Motor neuron (in vitro differentiated cells): ENCODE data around the gene MX2. TPM values are rescaled to one million over a fixed set of nuclear protein-coding genes. Genes with fewer than 3 reads are reported as not detected.

Source experiments
- ATAC-seq, 8 experiments: fragments of 200-7000 bp; cut with Tn5 transposase; replicated peaks in 6 of 8; 2 replicates each; pipeline ENCODE4 v1.8.0; 2021; ENCODE audit warnings: mild to moderate bottlenecking in 8 of 8, moderate library complexity in 8 of 8
- H3K27ac ChIP-seq, 2 donors: fragments of 250-450 bp; sonication (Bioruptor Pico); 2 replicates each; pipeline ENCODE4 v1.9.0; 2021; ENCODE audit warnings: antibody characterized with exemption in 2 of 2, mild to moderate bottlenecking in 2 of 2, moderate library complexity in 1 of 2
- H3K4me1 ChIP-seq, 2 donors: fragments of 250-450 bp; sonication (Bioruptor Pico); replicated peaks in 1 of 2; 2 replicates each; pipeline ENCODE4 v1.6.1; 2021; ENCODE audit warnings: antibody characterized with exemption in 2 of 2, mild to moderate bottlenecking in 2 of 2, moderate library complexity in 1 of 2
- H3K4me3 ChIP-seq, 5 donors: fragments of 250-450 bp; sonication (Bioruptor Pico); 2 replicates each; pipeline ENCODE4 v1.9.0; 2021; ENCODE audit warnings: antibody characterized with exemption in 5 of 5, mild to moderate bottlenecking in 5 of 5, moderate library complexity in 4 of 5
- WGBS, 10 experiments: fragments of 450-650 bp; shearing (Covaris generic); methylation state at CpG; one replicate each; pipeline ENCODE4 v1.0.0; 2022; 5-methylcytosine and 5-hydroxymethylcytosine counted together
- in situ Hi-C, 9 experiments: fragments of 400-800 bp; cut with MboI; loops; one replicate each; pipeline ENCODE4 v1.15.0; 2021; ENCODE audit warnings: low sequenced_read_pairs in 9 of 9, low pct_unique_long_range_greater_than_20kb in 2 of 9; ENCODE audit not compliant: unreplicated experiment in 9 of 9
- total RNA-seq, 8 experiments: library from RNA; unstranded; fragments of 300-600 nt; gene quantifications; 2 replicates each; pipeline versions ENCODE4 v1.2.3 to v1.2.4, GENCODE V29; 2022

MX2 gene
- total RNA-seq, 8 experiments from 2014 or later, result 0.16 to 10.1 (median 1.3) TPM

DNA sequence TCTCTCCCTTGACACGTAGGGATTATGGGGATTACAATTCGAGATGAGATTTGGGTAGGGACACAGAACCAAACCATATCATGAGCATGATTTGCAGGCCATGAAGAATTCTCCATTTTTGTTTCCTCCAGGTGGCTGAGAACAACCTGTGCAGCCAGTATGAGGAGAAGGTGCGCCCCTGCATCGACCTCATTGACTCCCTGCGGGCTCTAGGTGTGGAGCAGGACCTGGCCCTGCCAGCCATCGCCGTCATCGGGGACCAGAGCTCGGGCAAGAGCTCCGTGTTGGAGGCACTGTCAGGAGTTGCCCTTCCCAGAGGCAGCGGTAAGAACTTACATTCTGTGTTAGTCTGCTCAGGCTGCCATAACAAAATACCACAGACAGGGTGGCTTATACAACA, 73.9 kb downstream of the MX2 start:
- WGBS, 10 experiments, result 73 to 100% (median 88%) methylated on average over 1 to 4 of the region's 11 CpGs; no CpG with 5 or more reads in 6 of the 10 experiments
- H3K4me1 ChIP-seq, result no peaks in the 10 kb centered on the region
- H3K4me3 ChIP-seq, result no peak overlapping the region
- no peak overlapping the region for H3K27ac ChIP-seq
- ATAC-seq, result no peak
- in situ Hi-C loops, result no loop called here

DNA sequence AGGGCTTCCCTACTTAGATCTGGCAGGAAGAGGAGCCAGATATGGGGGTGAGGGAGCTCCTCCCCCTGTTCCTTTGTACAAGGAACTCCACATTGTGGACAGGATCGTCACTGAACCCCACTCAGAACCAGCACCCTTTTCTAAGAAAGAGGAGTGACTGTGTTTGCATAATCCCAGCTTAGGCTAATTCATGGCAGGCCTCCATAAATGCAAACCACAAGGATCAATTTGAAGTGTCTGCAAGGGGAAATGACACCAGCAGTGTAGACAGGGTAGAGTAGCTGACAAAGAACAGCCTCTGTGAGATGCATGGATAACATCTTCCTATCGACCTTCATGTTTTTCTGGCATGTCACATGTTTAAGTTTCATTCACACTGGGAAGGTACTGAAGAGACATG, 75.9 kb downstream of the MX2 start:
- 6 to 69% (median 48%) methylated on average over 1 to 2 of the region's 2 CpGs; no CpG with 5 or more reads in 6 of the 10 experiments for WGBS, 10 experiments
- peak in 3 of 8 experiments; percentile 63 to 85 (median 83) for ATAC-seq
- in situ Hi-C loops, result no loop called here

DNA sequence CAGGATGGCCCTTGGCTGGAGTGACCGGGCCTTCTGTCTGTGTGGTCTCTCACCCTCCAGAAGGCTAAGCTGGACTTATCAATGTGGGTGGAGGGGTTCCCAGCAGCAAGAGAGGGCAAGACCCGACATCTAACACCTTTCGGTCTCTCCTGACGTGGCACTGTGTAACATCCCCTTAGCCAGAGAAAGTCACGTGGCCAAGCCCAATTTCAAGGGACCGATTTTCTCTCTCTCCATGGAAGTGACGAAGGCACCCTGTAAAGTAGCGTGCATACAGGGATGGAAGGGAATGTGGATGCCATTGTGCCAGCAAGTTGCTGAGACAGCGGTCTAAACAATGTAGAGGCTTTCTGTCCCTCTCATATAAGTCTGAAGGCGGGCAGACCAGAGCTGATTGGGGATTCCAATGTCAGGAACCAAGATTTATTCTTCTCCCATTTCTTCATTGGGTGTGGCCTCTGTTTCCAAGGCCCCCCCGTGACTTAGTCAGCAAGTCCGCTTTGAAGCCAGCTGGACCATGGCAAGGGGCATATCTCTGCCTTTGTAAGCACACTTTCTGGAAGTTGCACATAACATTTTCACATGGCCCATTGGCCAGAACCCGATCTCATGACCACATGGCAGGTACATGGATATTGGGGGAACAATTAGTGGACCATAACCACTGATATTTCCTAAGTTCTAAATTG, 76.7 kb downstream of the MX2 start:
- WGBS, 10 experiments, result 20 to 100% (median 80%) methylated on average over 1 to 10 of the region's 13 CpGs
- Histone ChIP-seq H3K4me1 (no peaks in the 10 kb centered on the region), H3K4me3 (no peak overlapping the region), H3K27ac (no peak overlapping the region)
- peak in 1 of 8 experiments; percentile 29 for ATAC-seq
- in situ Hi-C loops, result no loop called here

More for the DNA sequence above, 75.9 kb downstream of the MX2 start:
- H3K4me3 ChIP-seq, result no peak overlapping the region
- no peaks in the 10 kb centered on the region for H3K4me1 ChIP-seq
- H3K27ac ChIP-seq, result no peak overlapping the region

DNA sequence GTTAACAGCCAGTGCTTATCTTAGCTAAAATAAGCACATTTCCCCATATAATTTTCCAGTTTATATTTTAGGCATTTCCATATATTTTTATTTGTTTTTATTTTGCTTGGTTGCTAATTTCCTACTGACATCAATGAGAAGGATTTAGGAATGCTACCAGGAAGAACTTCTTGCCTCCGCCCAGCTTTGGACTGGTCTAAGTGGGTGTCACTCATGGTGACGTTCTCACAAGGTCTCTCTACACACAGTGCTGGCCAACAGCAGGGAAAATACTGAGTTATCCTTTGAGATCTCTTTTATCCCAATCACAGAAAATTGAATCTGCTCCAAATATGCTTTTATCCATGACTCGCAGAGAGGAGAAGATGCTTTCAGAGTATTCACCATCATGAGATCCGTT, 77.4 kb downstream of the MX2 start:
- in situ Hi-C loops, result no loop called here
- peak in 2 of 8 experiments; percentile 52 to 67 for ATAC-seq
- no peak overlapping the region for H3K27ac ChIP-seq
- 0 to 100% (median 73%) methylated on average over 1 to 4 of the region's 4 CpGs; no CpG with 5 or more reads in 2 of the 10 experiments for WGBS, 10 experiments
- no peak overlapping the region for H3K4me3 ChIP-seq
- no peaks in the 10 kb centered on the region for H3K4me1 ChIP-seq

DNA sequence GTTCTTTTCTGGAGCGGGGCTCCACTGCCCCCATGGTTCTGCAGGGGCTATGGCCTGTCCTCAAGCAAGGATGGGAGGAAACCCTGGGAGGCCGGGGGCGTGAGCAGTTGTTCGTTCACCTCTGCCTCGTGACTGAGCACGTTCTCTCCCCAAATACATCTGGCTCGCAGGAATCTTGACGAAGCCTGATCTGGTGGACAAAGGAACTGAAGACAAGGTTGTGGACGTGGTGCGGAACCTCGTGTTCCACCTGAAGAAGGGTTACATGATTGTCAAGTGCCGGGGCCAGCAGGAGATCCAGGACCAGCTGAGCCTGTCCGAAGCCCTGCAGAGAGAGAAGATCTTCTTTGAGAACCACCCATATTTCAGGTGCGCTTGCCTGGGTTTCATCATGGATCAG, 79.7 kb downstream of the MX2 start:
- Histone ChIP-seq H3K4me1 (no peaks in the 10 kb centered on the region), H3K27ac (no peak overlapping the region), H3K4me3 (no peak overlapping the region)
- ATAC-seq, result no peak
- in situ Hi-C loops, result no loop called here
- 88 to 100% (median 98%) methylated on average over 1 to 7 of the region's 14 CpGs; no CpG with 5 or more reads in 4 of the 10 experiments for WGBS, 10 experiments

DNA sequence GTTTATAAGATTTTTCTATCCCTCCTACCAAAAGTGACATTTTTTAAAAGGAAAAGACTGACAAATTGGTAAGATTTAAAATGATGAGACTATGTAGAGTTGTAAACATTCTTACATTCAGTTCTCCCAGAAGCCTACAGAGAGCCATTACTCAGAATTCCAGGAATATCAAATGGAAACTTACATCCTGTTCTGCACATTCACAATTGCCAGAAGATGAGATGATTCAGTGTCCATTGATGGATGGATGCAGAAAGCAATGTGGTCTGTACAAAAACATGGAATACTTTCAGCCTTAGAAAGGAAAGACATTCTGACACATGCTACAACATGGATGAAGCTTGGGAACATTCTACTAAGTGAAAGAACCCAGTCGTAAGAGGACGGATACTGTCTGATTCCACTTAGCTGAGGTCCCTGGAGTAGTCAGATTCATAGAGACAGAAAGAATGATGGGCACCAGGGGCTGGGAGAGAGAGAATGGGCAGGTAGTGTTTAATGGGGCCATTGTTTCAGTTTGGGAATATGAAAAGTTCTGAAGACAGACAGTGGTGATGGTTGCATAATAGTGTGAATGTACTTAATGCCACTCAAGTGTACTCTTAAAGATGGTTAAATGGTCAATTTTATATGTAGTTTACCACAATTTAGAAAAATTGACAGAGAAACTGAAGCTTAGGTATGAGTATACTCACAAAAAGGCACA, 80.8 kb downstream of the MX2 start:
- in situ Hi-C loops, result no loop called here
- Histone ChIP-seq H3K4me1 (no peaks in the 10 kb centered on the region), H3K27ac (no peak overlapping the region), H3K4me3 (no peak overlapping the region)
- WGBS, 10 experiments, result 50 to 100% (median 92%) methylated on average over 1 to 2 of the region's 2 CpGs; no CpG with 5 or more reads in 2 of the 10 experiments
- no peak for ATAC-seq

DNA sequence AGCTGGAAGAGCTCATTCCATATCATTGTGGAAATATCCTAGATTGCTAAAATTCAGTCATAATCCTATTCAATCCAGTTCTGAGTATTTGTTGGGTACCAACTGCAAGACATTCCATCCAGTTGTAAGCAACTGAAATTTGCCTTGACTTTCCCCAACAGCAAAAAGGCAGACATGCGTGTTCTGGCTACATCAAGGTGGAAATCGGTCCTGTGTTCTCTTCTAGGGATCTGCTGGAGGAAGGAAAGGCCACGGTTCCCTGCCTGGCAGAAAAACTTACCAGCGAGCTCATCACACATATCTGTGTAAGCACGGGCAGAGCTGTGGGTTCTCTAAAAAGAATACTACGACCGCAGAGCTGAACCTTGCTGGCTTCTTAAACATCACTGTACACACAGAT, 81.7 kb downstream of the MX2 start:
- ATAC-seq, result no peak
- H3K27ac ChIP-seq, result no peak overlapping the region
- in situ Hi-C loops, result no loop called here
- 80 to 90% (median 84%) methylated on average over 2 to 7 of the region's 7 CpGs; no CpG with 5 or more reads in 5 of the 10 experiments for WGBS, 10 experiments
- no peak overlapping the region for H3K4me3 ChIP-seq
- H3K4me1 ChIP-seq, result no peaks in the 10 kb centered on the region

DNA sequence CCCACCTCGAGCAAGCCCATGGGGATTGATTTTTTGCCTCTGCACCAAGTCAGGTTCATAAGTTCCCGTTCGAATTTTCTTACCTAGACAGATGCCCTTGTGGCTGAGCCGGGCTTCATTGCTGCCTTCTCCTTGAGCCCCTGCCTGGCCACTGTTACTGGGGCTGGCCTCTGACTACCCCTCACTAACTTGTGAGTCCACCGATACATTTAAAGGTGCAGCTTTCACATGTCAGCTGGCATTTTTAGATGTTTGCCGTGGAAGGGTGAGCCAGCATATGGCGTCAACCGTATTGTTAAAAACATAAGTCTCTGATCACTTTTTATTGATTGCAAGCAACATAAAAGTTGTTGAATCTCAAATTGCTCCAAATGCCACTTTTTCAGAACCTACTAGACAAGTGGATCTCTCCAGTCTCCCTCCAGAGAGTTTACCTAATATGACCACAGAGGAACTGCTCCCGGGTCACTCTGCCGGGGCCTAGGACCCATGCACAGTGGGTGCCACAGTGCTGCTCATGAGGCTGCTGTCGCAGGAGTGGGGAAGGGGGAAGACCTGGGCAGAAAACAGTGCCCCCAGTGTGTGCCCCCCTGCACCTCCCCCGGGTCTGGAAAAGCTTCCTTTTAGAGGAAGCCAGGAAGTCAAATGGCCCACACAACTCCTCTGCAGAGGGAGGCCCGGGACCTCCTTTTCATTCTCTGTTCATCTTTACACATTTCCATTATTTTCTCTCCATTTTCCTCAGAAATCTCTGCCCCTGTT, 83.1 kb downstream of the MX2 start:
- in situ Hi-C loops, result no loop called here
- no peak for ATAC-seq
- no peaks in the 10 kb centered on the region for H3K4me1 ChIP-seq
- H3K4me3 ChIP-seq, result no peak overlapping the region
- 53 to 100% (median 92%) methylated on average over 3 to 13 of the region's 13 CpGs; no CpG with 5 or more reads in 2 of the 10 experiments for WGBS, 10 experiments
- H3K27ac ChIP-seq, result no peak overlapping the region

DNA sequence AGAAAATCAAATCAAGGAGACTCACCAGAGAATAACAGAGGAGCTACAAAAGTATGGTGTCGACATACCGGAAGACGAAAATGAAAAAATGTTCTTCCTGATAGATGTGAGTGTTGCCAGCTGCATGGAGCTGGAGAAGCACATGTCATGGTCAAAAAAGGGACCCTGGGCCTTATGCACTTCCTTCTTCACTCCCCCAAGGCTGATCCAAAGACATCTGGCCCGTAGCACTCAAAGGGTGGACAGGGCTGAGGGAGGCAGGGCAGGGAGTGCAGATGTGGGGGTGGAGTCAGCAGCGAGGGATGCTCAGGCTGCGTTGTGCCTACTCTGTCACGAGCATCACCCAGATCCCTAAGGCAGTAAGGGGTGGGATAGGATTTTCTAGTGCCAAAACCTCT, 83.6 kb downstream of the MX2 start:
- WGBS, 10 experiments, result 45 to 100% (median 75%) methylated on average over 2 to 6 of the region's 7 CpGs; no CpG with 5 or more reads in 3 of the 10 experiments
- ATAC-seq, result peak in 2 of 8 experiments; percentile 41 to 42
- in situ Hi-C loops, result no loop called here
- Histone ChIP-seq H3K27ac (no peak overlapping the region), H3K4me1 (no peaks in the 10 kb centered on the region), H3K4me3 (no peak overlapping the region)

DNA sequence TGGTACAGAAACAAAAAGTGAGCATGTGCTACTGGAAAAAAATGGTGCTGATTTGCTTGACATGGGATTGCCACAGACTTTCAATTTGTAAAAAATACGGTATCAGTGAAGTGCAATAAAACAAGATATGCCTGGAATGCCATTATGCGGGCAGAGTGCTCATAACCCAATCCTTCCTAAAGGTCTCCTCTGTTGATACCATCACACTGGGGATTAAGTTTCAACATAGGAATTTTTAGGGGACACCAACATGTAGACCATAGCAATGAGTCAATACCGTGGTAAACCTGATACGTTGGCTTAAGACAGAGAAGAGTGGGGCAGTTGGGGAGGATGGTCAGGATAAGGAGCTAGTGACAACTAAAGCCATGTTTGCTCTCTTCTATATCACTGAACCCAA, 84.8 kb downstream of the MX2 start:
- no peaks in the 10 kb centered on the region for H3K4me1 ChIP-seq
- in situ Hi-C loops, result no loop called here
- no peak for ATAC-seq
- 55 to 100% (median 87%) methylated on average over 2 to 4 of the region's 4 CpGs; no CpG with 5 or more reads in 1 of the 10 experiments for WGBS, 10 experiments
- H3K27ac ChIP-seq, result no peak overlapping the region
- H3K4me3 ChIP-seq, result no peak overlapping the region

DNA sequence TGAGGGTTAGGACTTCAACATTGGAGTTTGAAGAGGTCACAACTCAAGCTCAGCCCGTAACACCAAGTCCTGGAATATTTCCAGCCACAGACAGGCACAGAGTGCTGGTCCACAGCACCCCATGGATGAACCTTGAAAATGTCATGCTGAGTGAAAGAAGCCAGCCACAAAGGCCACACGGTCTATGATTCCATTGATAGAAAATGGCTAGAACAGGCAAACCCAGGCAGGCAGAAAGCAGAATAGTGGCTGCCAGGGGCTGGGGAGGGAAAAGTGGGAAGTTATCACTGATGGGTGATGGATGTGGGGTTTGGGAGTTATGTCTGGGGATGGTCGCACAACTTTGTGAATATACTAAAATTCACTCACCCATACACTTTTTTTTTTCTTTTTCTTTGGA, 85.5 kb downstream of the MX2 start:
- Histone ChIP-seq H3K4me1 (no peaks in the 10 kb centered on the region), H3K4me3 (no peak overlapping the region), H3K27ac (no peak overlapping the region)
- in situ Hi-C loops, result no loop called here
- 17 to 100% (median 85%) methylated on average over 1 to 2 of the region's 3 CpGs; no CpG with 5 or more reads in 4 of the 10 experiments for WGBS, 10 experiments
- no peak for ATAC-seq

DNA sequence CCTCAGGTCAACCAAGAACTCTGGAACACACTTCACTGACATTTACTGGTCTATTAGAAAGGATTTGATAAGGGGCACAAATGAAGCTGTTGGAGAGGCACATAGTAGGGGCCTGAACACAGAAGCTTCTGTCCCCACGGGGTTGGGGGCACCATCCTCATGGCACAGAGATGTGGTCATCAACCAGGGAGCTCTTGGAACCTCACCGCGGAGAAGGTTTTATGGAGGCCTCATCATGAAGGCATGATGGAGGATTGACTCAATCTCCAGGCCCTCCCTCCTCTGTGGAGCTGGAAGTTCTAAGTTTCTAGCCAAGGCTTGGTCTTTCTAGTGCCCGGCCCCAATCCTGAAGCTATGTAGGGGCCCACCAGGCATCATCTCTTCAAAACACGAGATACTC, 87.8 kb downstream of the MX2 start:
- WGBS, 10 experiments, result 33 to 83% (median 75%) methylated on average over 1 to 3 of the region's 5 CpGs; no CpG with 5 or more reads in 3 of the 10 experiments
- no peak for ATAC-seq
- in situ Hi-C loops, result loop anchor here in 1 of 9 experiments (25.0 kb wide), 1 partner anchor 162 kb away; no protein-coding TSS in a partner anchor

More for the DNA sequence above, 87.8 kb downstream of the MX2 start:
- Histone ChIP-seq H3K4me3 (no peak overlapping the region), H3K27ac (no peak overlapping the region), H3K4me1 (no peaks in the 10 kb centered on the region)
